ENCODE results near the gene NBEAL2.

The NBEAL2 gene

GRCh38 chr3:47042231-47042791 lies 62.8 kb downstream of the NBEAL2 start:
- no peak for DNase-seq (ENCODE audit: low spot score)

GRCh38 chr3:47047069-47047468 lies 67.6 kb downstream of the NBEAL2 start:
- DNase-seq (ENCODE audit: low spot score), result no peak

GRCh38 chr3:47047673-47048072 lies 68.2 kb downstream of the NBEAL2 start:
- DNase-seq (ENCODE audit: low spot score), result no peak

GRCh38 chr3:47054412-47054811 lies 74.9 kb downstream of the NBEAL2 start:
- no peak for DNase-seq (ENCODE audit: low spot score)

GRCh38 chr3:47056705-47057104 lies 77.2 kb downstream of the NBEAL2 start:
- no peak for DNase-seq (ENCODE audit: low spot score)

GRCh38 chr3:47057212-47057671 lies 77.8 kb downstream of the NBEAL2 start:
- DNase-seq (ENCODE audit: low spot score), result peak; percentile 5

Measured in AG08396 (cell line).